HL-60 (cell line): ENCODE data around the gene EIF4G3.

ENCODE experiments used
- DNase-seq, 2 experiments: peaks; one replicate each; pipeline ENCODE4 v3.0.0-alpha.2; 2010 to 2020; ENCODE audit warnings: low read depth in 1 of 2, low spot score in 1 of 2
- H3K27ac ChIP-seq: fragments of 250-450 bp; sonication (Bioruptor Pico); replicated peaks from 2 replicates; pipeline ENCODE4 v1.5.1; 2020; ENCODE audit warnings: mild to moderate bottlenecking, moderate library complexity
- H3K27me3 ChIP-seq: fragments of 250-450 bp; sonication (Bioruptor Pico); 2 replicates; pipeline ENCODE4 v1.5.1; 2021; ENCODE audit warnings: mild to moderate bottlenecking, moderate library complexity; ENCODE audit not compliant: insufficient read depth, poor library complexity, severe bottlenecking
- H3K4me3 ChIP-seq: replicated peaks from 2 replicates; pipeline ENCODE4 v1.5.1; 2011; ENCODE audit warnings: mild to moderate bottlenecking, control low read depth, low read length; ENCODE audit not compliant: insufficient read depth
- GABPA ChIP-seq: IDR thresholded peaks from 2 replicates; pipeline ENCODE4 v1.6.1; 2012; ENCODE audit warnings: low read depth
- POLR2AphosphoS5 ChIP-seq: IDR thresholded peaks from 2 replicates; pipeline ENCODE4 v1.6.1; 2012; ENCODE audit warnings: low read depth
- SPI1 ChIP-seq: IDR thresholded peaks from 2 replicates; pipeline ENCODE4 v1.6.1; 2012; ENCODE audit warnings: low read depth, mild to moderate bottlenecking, borderline replicate concordance
- TF ChIP-seq, protein P1 (sequence below): IDR thresholded peaks from 2 replicates; pipeline ENCODE4 v1.6.1; 2012; ENCODE audit warnings: low read depth; ENCODE audit not compliant: insufficient replicate concordance
- TF ChIP-seq, protein P2 (sequence below): IDR thresholded peaks from one replicate; pipeline ENCODE4 v1.5.1; 2011; ENCODE audit warnings: low read length, control low read depth, inconsistent platforms; ENCODE audit not compliant: insufficient read depth

The EIF4G3 gene

DNA sequence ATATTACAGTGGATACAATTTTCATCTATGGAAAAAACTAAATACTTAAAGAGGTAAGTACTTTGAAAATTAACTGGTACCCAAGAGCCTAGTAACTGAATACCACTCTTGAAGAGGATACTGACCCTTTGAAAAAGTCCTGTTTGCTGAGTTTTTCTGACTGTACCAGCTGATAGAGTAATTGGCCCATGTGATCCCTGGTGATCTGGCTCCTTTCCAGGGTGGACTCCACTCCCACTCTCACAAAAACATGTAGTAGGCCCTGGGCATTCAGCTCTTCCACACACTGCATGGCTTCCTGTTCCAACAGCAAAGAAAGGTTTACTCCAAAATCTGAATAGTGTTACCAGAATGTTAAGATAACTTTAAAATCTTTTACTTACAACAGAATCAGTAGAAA lies 336.0 kb downstream of the EIF4G3 start:
- no peak for TF ChIP-seq SPI1
- TF ChIP-seq POLR2AphosphoS5: no peak
- TF ChIP-seq, protein P1, sequence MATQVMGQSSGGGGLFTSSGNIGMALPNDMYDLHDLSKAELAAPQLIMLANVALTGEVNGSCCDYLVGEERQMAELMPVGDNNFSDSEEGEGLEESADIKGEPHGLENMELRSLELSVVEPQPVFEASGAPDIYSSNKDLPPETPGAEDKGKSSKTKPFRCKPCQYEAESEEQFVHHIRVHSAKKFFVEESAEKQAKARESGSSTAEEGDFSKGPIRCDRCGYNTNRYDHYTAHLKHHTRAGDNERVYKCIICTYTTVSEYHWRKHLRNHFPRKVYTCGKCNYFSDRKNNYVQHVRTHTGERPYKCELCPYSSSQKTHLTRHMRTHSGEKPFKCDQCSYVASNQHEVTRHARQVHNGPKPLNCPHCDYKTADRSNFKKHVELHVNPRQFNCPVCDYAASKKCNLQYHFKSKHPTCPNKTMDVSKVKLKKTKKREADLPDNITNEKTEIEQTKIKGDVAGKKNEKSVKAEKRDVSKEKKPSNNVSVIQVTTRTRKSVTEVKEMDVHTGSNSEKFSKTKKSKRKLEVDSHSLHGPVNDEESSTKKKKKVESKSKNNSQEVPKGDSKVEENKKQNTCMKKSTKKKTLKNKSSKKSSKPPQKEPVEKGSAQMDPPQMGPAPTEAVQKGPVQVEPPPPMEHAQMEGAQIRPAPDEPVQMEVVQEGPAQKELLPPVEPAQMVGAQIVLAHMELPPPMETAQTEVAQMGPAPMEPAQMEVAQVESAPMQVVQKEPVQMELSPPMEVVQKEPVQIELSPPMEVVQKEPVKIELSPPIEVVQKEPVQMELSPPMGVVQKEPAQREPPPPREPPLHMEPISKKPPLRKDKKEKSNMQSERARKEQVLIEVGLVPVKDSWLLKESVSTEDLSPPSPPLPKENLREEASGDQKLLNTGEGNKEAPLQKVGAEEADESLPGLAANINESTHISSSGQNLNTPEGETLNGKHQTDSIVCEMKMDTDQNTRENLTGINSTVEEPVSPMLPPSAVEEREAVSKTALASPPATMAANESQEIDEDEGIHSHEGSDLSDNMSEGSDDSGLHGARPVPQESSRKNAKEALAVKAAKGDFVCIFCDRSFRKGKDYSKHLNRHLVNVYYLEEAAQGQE: no peak
- no peak for TF ChIP-seq GABPA
- TF ChIP-seq, protein P2, sequence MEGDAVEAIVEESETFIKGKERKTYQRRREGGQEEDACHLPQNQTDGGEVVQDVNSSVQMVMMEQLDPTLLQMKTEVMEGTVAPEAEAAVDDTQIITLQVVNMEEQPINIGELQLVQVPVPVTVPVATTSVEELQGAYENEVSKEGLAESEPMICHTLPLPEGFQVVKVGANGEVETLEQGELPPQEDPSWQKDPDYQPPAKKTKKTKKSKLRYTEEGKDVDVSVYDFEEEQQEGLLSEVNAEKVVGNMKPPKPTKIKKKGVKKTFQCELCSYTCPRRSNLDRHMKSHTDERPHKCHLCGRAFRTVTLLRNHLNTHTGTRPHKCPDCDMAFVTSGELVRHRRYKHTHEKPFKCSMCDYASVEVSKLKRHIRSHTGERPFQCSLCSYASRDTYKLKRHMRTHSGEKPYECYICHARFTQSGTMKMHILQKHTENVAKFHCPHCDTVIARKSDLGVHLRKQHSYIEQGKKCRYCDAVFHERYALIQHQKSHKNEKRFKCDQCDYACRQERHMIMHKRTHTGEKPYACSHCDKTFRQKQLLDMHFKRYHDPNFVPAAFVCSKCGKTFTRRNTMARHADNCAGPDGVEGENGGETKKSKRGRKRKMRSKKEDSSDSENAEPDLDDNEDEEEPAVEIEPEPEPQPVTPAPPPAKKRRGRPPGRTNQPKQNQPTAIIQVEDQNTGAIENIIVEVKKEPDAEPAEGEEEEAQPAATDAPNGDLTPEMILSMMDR: no peak
- Histone ChIP-seq H3K27me3 (no peaks in the 10 kb centered on the region), H3K27ac (no peak overlapping the region), H3K4me3 (no peak overlapping the region)
- no peak for DNase-seq

DNA sequence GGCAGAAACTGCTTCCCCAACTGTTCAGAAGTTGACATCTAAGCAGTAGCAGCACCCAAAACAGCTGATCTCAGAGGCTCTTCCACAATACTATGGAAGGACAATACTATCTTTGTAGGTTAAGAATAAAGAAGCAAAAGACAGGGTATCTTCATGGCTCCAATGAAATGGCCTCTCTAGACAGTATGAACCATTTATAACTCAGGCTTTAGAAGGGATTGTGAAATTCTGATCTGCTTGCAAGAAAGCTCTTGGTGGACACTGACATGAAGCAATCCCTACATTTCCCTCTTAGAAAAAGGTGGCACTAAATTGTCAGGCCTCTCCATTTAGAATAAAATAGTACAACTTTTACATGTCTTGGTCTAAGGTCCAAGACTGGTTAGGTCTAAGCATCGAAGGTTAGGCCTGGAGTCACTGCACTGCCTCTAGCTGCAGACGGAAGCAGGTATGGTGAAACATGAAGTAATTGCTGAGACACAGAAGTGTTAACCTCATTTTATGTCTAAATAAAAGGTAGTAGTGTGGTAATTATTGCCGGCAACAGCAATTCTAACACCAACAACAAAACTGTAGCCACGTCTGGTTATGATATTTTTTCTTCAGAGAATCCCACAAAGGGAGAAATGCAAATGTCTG lies 339.0 kb downstream of the EIF4G3 start:
- TF ChIP-seq, protein P2: no peak
- TF ChIP-seq, protein P1: no peak
- peak; percentile 70 to 75 for DNase-seq
- Histone ChIP-seq H3K27me3 (no peaks in the 10 kb centered on the region), H3K27ac (peak overlapping the region; percentile 65), H3K4me3 (no peak overlapping the region)

DNA sequence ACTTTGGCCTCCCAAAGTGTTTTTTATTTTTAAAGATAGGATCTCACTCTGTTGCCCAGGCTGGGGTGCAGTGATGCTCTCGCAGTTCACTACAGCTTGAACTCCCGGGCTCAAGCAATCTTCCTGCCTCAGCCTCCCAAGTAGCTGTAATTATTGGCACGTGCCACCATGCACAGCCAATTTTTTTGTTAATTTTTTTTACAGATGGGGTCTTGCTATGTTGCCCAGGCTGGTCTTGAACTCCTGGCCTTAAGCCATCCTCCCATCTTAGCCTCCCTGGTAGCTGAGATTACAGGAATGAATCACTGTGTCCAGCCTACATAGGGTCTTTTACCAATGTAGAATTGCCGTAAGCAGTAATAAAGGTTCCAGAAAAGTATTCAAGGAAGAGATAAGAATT lies 340.5 kb downstream of the EIF4G3 start:
- TF ChIP-seq, protein P2: no peak
- TF ChIP-seq, protein P1: no peak
- TF ChIP-seq GABPA: no peak
- no peak for TF ChIP-seq POLR2AphosphoS5
- no peak for TF ChIP-seq SPI1
- Histone ChIP-seq H3K4me3 (no peak overlapping the region), H3K27me3 (no peaks in the 10 kb centered on the region), H3K27ac (no peak overlapping the region)
- no peak for DNase-seq
